NB4 (cell line): Measurements from ENCODE around the gene CMTM3.

Source experiments
- TF ChIP-seq, protein P1 (sequence below): IDR thresholded peaks from one replicate; pipeline ENCODE4 v1.5.1; 2012; ENCODE audit warnings: low read depth, low read length
- TF ChIP-seq, protein P2 (sequence below): IDR thresholded peaks from 2 replicates; pipeline ENCODE4 v1.6.1; 2011; ENCODE audit warnings: low read depth, low read length

DNA sequence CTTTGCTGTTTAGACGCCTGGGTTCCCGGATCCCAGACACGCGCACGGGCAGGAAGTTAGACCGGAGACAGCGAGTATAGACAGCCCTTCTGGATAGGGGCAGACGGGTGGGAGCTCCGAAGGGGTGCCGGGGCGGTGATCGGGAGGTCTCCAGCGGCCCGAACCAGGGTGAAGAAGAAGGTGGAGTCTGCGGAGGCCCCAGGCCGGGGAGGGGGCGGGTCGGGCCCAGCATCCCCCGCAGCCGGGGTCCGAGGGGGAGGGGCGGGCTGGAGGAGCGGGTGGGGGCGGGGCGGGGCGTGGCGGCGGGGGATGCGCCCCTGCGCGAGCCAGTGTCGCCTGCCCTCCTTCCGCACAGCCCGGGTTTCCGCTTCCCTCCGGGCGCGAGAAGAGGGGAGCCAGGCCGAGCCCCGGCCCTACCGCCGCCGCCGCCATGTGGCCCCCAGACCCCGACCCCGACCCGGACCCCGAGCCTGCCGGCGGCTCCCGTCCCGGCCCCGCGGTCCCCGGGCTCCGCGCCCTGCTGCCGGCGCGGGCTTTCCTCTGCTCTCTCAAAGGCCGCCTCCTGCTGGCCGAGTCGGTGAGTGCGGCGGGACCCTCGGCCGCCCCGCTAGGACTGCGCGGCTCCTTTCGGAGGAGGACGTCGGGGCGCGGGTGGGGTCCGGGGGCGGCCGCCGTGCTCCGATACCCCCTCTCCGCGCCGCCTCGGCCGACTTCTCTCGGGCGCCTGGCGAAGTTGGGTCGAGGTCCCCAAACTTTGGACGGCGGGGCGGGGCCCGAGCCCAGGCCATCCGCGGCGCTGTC, at the start of gene CMTM3:
- TF ChIP-seq, protein P1, sequence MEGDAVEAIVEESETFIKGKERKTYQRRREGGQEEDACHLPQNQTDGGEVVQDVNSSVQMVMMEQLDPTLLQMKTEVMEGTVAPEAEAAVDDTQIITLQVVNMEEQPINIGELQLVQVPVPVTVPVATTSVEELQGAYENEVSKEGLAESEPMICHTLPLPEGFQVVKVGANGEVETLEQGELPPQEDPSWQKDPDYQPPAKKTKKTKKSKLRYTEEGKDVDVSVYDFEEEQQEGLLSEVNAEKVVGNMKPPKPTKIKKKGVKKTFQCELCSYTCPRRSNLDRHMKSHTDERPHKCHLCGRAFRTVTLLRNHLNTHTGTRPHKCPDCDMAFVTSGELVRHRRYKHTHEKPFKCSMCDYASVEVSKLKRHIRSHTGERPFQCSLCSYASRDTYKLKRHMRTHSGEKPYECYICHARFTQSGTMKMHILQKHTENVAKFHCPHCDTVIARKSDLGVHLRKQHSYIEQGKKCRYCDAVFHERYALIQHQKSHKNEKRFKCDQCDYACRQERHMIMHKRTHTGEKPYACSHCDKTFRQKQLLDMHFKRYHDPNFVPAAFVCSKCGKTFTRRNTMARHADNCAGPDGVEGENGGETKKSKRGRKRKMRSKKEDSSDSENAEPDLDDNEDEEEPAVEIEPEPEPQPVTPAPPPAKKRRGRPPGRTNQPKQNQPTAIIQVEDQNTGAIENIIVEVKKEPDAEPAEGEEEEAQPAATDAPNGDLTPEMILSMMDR = peak; percentile 28
- TF ChIP-seq, protein P2, sequence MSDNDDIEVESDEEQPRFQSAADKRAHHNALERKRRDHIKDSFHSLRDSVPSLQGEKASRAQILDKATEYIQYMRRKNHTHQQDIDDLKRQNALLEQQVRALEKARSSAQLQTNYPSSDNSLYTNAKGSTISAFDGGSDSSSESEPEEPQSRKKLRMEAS = 0 out of 2 replicates have a peak, but pooled peaks have one; percentile 16
